ENCODE data around the gene SLC6A16.
"Not testable (repeated sequence)": the region's sequence is repeated elsewhere in the genome, so short reads cannot be mapped to it uniquely, and the experiment has no call there.

- TF ChIP-seq, protein P1, sequence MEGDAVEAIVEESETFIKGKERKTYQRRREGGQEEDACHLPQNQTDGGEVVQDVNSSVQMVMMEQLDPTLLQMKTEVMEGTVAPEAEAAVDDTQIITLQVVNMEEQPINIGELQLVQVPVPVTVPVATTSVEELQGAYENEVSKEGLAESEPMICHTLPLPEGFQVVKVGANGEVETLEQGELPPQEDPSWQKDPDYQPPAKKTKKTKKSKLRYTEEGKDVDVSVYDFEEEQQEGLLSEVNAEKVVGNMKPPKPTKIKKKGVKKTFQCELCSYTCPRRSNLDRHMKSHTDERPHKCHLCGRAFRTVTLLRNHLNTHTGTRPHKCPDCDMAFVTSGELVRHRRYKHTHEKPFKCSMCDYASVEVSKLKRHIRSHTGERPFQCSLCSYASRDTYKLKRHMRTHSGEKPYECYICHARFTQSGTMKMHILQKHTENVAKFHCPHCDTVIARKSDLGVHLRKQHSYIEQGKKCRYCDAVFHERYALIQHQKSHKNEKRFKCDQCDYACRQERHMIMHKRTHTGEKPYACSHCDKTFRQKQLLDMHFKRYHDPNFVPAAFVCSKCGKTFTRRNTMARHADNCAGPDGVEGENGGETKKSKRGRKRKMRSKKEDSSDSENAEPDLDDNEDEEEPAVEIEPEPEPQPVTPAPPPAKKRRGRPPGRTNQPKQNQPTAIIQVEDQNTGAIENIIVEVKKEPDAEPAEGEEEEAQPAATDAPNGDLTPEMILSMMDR (IDR thresholded peaks at IDR 0.05): not testable (repeated sequence)
- TF ChIP-seq POLR2A (IDR thresholded peaks at IDR 0.05): not testable (repeated sequence)
These were observed 36.8 kb downstream of the SLC6A16 start for GRCh38 chr19:49288205-49288604.
